Islet precursor cell (in vitro differentiated cells): ENCODE results near the gene HOXA10.

Source experiments
- DNase-seq: peaks from one replicate; pipeline ENCODE4 v3.0.0-alpha.2; 2018

Gene HOXA10

DNA sequence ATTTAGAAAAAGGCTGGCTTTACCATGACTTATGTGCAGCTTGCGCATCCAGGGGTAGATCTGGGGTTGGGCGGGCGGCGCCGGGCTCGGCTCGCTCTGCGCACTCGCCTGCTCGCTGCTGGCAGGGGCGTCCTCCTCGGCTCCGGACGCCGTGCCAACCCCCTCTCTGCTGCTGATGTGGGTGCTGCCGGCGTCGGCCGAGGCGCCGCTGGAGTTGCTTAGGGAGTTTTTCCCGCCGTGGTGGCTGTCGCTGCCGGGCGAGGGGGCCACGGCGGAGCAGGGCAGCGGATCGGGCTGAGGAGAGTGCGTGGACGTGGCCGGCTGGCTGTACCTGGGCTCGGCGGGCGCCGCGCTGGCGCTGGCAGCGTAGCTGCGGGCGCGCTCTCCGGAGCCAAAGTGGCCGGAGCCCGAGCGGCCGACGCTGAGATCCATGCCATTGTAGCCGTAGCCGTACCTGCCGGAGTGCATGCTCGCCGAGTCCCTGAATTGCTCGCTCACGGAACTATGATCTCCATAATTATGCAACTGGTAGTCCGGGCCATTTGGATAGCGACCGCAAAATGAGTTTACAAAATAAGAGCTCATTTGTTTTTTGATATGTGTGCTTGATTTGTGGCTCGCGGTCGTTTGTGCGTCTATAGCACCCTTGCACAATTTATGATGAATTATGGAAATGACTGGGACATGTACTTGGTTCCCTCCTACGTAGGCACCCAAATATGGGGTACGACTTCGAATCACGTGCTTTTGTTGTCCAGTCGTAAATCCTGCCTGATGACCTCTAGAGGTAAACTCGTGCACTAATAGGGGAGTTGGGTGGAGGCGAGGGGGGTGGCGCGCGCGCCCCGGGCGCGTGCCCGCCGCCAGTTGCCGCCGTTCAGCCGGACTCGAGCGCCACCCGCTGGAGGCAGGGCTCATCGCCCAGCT lies 30.8 kb downstream of the HOXA10 start, which contains the start of gene HOXA5:
Gene HOXA5 (minus strand): TSS at position 659 of the 927 bp plus-strand sequence. CDS start 74 bp downstream, at position 585.
- DNase-seq = peak; percentile 87

DNA sequence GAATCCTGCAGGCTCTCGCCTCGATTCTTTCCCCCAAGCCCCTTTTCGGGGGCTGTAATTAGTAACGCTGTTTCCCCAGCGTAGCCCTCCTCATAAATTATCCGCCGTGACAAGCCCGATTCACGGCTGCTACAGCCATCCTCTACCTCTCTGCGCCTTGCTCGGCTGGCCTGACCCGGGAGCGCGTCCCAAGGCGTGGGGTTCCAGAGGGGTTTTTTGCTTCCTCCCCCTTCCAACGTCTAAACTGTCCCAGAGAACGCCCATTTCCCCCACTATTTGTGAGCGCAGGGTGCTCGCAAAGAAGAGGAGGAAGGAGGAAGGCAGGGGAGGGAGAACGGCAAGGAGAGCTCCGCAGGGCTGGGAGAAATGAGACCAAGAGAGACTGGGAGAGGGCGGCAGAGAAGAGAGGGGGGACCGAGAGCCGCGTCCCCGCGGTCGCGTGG lies 31.5 kb downstream of the HOXA10 start:
- peak; percentile 57 for DNase-seq

DNA sequence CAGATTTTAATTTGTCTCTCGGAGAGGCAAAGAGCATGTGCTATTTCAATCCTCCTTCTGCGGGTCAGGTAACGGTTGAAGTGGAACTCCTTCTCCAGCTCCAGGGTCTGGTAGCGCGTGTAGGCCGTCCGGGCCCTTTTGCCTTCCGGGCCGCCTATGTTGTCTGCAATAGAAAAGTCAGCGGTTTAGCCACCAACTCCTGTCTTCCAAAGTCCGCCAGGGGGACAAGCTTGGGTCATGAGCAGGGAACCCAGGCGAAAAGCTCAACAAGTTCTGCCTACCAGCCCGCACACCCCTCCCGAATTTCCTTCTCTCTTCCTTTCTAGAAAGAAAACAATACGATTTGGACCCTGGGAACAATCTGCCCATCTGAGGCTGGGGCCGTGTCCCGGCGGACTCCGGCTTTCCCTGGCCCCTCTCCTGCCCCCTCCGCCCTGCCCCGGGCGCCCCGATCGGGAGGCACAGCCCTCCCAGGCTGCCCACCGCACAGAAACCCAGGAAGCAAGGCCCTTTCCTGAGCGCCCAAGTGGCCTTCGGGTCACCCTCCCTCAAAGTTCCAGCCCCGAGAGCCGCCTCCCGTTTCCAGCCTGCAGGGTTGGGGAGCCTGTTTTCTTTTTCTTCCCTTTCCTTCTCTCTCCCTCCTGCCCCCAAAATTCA lies 32.1 kb downstream of the HOXA10 start:
- DNase-seq = peak; percentile 73

DNA sequence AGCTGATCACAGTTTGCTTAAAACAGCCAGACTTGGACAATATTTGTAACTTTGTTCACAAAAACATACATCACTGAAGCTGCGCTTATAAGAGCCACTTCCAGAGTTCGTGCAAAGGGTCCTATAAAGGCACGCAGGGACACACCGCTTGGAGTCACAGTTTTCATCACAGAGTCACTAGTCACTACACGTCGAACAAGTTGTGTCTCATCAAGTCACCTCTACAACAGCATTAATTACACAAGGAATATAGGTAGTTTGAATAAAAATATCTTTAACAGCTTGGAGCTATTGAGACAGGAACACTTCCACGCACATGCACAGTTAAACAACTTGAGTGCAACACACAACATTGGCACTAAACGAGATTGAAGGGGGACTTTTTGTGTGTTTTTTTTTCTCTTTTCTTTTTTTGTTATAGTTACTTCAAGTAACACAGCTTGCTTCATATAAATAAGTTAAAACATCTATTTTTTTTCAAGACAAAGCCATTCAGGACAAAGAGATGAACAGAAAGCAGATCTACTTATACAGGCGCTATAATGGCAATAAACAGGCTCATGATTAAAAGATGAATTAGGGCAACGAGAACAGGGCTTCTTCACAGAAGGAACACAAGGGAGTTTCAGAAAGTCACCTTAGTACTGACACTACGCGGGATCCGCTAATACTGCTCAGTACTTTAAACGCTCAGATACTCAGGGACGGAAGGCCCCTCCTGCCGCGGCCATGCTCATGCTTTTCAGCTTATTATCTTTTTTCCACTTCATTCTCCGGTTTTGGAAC lies 32.8 kb downstream of the HOXA10 start:
- DNase-seq = no peak

DNA sequence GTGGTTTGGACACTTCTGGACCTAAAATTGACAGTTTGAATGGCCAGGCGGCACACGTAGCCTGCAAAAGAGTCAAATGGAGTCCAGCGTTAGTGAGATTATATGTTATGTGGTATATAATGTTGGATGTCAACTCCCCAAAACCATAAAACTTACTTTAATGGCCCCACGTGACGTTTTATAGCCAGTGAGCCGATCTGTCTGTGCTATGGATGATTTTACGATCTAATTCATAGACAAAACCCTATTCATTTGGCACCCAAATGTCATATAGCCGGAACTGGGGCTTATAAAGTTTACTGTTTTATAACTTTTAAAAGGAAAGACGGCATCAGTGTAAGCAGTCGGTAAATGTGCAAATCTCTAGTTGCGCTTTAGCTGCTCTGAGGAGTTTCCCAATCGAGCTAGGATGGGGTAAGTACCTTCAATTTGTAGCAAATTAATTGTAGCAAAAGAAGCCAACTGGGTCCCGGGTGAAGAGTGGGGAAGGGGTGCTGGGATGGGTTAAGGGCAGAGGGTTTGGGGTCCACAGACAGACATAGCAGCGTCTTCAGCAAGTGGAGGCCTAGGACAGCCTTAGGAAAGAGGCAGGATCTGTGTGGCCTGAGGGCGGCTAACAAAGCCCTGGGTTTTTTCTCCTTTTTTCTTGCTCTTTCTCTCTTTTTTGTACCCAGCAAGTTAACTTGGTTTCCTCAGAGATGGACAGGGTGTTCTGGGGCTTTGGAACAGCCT lies 33.8 kb downstream of the HOXA10 start:
- peak; percentile 39 for DNase-seq

DNA sequence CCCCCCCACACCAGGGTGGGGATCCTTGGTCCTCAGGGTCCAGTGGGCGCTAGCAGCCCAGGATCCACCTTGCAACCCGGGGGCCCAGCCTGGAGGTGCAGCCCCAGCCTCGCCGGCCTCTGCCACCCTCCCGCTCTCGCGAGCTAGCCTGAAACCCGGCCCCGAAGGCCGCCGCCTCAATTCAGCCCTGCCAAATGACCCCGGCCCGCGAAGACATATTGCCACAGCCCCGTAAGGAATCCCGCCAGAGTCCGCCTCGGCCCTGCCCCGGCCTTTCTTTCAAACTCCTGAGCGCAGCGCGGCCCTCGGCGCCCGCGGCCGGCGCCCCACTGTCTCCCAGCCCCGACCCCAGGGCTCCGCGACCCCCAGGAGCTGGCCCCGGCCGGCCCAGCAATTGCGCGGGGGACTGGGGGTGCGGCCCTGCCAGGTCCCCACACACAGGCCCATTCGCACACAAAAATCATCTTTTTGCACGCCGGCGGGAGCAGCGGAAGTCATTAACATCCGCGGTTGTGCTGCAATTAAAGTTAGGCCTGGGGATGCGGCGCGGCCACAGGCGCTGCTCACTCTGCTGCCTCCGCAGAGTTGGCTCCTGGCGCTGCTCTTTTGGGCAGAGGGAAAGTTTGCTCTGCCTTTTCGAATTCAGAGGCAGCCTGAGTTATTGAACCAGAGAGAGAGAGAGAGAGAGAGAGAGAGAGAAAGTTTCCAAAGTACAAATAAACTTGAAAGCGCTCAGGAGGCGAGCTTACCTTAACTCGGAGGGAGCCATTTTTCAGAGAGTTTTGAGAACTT lies 34.6 kb downstream of the HOXA10 start:
- peak; percentile 74 for DNase-seq

DNA sequence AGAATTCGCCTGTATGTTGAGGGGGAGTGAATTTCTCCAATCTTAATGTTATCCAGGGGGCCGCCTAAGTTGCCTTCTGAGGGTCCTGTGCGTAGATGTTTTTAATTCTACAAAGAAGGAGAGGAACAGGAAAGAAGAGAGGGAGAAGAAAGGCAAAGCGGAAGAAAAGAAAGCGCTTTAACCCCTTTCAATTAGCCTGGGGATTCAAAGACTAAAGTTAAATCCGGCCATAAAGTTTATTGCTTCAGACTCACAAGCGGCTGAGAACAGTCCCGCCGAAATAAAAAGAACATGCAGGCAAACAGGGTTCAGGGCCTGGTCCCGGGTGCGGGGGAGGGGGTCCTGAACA lies 35.2 kb downstream of the HOXA10 start:
- DNase-seq = no peak

DNA sequence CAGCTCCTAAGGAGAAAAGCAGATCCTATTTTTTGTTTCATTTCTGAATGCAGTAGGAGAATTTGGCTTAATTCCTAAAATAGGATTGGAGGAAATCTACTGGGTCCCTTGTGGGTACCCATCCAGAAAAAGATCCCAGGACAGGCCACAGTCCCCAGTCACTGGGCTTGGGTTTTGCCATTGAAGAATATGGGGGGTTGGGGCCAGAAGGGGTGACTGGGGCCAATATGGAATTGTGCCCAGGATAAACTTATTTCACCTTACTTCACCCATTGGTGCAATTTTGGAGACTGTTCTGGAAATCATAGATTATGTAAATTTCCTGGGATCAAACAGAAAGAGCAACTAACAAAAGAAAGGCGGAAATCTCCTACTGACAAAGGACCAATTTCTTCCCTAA lies 35.6 kb downstream of the HOXA10 start:
- DNase-seq = no peak

DNA sequence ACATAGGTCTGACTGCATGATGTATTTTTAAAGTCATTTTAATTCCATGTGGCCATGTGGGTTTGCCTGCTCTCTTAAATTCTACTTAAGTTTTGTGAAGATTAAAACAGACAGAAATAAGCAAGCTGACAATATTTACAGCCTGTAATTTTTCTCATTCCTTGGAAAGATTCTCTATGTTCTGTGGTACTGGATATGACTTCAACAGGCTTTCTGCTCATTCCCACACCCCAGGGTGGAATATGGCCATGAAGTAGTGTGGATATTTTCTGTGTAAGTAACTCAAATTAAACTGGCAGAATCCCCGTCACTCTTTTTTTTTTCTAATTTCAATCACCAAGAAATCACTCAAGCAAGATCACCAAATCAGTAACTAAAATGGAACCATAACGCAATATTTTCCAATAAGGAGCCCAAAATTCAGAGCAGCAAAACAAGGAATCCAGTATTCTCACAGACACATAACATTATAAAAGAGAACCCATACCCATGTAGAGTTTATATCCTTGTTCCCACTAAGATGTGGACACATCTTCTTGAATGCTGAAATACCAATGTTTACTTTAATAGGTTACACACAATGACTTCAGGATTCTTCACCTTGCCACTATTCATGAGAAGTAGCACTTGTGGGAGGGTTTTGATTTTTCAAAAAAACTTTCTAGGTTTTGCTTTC lies 36.3 kb downstream of the HOXA10 start:
- no peak for DNase-seq

DNA sequence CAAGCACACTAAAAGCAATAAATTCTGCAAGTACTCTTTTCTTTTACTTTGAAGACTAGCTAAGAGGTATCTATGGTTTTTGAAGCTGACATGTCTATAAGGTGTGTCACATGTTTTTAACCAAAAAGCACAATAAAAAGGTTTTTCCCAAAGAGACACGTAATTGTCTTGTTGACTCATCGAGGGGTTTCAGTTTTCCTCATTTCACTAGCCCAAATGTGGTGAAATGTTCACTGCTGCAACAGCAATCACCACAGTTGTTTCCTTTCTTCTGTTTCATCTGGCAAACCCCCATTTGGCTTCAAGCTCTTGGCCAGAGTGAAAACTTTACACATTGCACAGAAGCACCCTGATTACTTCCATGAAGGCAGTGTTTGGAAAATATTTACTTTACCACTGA lies 39.7 kb downstream of the HOXA10 start:
- DNase-seq = no peak

DNA sequence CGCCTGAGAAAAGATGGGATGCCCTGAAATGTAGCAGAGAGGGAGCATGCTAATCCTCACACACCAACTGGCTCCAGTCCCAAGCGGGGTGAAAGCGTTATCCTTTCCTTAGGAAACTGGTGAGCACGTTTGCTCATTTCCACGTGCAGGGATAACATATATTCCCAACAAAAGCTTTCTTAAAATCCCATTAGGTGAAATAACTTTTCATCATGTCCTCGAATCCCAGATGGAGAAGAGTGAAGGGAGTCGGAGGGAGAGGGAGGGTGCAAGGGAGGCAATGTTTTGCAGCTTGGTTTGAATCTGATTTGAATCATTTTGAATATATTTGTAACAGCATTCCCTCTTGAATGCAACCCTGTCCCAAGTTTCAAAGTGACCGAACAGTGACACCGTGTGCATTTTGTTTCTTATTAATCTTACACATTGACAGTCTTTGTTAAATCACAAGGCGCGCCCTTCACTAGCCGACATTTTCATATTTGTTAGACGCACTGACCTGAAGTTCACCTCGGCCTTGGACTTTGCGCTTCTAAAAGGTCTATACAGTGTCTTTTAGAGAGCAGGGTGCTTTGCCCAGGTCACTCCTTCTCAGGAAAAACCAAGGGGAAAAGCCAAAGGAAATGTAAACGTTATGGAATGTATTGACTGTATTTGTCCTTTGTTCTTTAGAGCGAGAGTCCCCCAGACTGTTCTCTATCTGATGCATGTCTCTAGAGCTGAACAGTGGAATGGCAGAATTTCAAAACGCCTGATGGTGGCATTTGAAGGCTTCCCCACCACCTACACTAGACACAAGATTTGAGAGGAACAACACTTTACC lies 40.5 kb downstream of the HOXA10 start:
- no peak for DNase-seq

DNA sequence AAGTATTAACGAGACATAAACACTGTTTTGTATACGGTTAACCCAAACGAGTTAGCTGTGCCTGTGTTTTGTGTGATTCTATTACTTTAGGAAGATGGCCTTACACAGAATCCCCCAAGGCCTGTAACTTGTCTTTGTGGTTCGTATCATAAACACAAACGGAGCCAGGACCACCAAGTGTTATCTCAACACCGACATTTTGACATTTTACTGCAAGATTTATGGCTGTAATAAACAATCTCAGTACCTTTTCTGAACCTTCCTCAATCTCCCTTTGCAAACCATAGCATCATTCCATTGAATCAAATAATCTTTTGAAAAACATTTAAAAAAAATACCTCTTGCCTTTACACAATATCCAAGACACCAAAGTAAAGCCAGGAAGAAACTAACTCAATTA lies 41.1 kb downstream of the HOXA10 start:
- DNase-seq = no peak

DNA sequence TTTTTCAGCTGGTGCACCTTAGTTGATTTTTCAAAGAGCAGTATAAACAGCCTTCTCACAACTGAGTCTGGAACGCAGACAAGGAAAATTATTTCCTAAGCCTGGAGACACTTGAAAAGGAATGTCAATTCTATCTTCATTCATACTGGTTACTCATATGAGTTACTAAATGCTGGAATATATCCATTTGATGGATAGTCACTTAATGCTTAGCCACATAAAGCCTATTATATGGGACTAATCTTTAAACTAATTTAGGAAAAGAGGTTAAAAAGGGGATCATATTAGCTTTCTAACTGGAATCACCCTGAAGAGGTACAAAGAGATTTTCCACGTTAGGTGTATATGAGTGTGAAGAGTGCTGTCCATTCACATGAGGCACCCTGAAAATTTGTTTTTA lies 41.9 kb downstream of the HOXA10 start:
- no peak for DNase-seq

DNA sequence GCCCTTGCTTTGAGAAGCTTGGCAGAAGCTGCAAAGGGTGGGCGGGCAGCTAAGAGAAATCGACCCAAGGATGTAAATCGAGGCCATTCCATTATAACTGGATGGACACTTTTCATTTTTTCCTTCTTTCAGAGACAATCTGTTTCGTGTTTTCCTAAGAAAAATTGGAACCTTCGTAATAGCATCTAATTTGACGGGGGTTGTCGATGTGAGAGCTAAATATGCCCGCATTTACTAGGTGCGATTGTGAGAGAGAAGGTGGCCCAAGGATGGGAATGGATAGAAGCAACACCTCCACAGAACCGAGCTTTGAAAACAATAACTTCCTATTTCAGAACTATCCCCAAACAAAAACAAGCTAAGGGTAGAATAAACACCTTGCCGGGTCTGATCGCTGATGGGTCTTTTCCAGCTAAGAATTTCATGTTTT lies 42.7 kb downstream of the HOXA10 start:
- no peak for DNase-seq

DNA sequence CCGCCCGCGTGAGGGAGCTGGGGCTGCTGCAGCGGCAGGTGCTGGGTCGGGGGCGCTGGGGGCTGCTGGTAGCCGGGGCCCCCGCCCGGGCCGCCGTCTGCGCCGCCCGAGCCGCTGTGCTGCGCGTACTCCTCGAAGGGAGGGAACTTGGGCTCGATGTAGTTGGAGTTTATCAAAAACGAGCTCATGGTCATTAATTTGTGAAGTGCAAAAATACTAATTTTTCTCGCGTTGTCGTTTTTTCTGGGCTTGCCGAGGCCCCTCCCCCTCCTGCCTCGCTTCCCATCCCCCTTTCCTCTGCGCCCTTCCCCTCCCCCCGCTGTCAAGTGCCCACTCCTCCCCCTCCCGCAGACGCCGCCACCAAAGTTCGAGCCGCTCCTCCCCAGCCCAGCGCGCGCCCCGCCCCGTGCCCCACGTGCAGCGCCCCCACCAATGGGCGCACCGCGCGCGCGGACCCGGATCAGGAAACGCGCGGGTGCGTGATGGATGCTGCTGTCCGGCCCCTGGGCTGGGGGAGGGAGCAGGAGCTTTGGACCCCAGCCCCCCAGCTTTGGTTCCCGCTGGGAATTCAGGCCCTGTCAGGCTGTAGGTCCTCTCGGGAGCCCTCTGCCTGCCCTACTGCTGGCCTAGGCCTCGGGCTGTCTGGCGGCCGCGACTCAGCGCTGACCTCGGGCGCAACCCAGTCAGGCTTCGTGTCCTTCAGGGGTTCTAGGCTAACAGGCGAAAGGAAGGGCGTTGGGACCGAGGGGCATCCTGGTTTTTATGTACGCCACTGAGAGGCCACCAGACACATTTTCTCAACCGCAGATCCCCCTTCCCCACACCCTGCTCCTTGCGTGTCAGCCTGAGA lies 43.4 kb downstream of the HOXA10 start, which contains the start of gene HOXA4:
Gene HOXA4 (minus strand): TSS at position 218 of the 850 bp plus-strand sequence. CDS start 24 bp downstream, at position 194.
- peak; percentile 82 for DNase-seq

DNA sequence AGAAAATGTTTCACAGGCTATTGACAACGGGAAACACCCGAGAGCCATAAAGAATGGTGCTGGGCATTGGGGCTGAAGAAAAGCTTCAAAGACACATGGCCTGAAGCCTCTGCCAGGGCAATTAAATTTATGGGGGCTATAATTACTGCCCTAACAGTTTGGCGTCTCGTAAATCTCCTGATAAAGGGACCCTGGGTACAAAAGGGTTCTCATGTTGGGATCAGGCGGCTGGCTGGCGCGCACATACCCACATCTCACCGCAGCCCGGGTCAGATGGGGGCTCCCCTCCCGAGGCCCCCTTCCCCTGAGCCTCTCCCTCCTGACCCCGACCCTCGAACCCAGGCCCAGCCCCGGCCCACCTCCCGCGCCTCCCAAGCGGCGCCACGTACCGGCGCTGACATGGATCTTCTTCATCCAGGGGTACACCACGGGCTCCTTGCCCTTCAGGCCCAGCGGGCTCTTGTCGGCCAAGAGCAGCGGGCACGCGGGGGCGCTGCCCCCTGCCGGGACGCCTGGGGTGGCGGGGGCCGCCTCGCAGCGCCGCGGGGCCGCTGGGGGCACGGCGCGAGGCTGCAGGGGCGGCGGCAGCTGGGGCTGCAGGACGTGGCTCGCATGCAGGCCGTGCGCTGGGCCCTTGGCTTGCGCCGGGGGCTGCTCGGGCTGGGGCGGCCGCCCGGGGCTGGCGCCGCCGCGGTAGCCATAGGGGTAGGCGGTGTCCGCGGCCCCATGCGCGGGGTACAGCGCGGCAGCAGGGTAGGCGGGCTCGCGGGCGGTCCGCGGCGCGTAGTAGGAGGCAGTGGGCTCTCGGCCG lies 44.2 kb downstream of the HOXA10 start:
- peak; percentile 67 for DNase-seq

DNA sequence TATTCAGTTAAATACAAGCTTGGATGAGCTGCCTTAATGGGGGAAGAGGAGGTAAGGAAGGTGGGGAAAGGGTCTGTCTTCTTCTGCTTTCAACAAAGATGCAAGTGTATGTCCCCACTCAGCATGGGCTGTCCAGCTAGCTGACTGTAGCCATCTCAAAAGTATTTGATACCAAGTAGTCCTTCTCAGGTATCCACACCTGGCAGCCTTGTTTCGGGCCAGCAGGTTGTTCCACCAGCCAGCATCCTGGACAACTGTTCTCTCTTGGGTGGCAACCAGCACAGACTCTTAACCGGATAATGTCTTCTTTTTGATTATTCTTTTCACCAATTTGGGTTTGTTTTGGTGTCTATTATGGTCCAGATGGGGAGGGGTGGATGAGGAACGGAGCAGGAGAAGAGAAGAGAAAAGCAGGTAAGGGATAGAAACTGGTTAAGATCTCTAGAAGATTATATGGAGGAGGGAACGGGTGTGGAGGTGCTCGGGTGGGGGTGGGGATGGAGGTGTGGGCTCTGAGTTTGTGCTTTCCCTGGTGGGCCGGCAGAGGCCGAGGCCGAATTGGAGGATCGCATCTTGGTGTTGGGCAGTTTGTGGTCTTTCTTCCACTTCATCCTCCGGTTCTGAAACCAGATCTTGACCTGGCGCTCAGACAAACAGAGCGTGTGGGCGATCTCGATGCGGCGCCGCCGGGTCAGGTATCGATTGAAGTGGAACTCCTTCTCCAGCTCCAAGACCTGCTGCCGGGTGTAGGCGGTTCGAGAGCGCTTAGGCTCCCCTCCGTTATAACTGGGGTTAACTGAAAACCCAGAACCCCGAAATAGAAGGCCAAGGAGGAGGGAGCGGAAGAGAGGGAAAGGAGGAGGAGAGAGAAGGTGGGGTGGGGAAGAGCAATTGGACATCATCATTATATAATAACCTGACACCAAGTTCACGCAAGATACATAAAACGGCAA lies 45.1 kb downstream of the HOXA10 start:
- peak; percentile 47 for DNase-seq
